ENCODE data around the gene IPP.

Gene IPP

GRCh38 chr1:45750298-45751038 is at the start of gene IPP:
IPP (minus strand) TSS chr1:45750653; CDS start chr1:45746411, 4,242 bp downstream.
- H3K4me3 ChIP-seq (ENCODE audit: low read length): peak within 1 kb of the TSS; percentile 87
- peak; percentile 97 for DNase-seq (ENCODE audit: low read depth)
- peak; percentile 26 for TF ChIP-seq CTCF (IDR thresholded peaks at IDR 0.05; ENCODE audit: insufficient read depth, low read depth, low read length, missing control alignments)

DNA sequence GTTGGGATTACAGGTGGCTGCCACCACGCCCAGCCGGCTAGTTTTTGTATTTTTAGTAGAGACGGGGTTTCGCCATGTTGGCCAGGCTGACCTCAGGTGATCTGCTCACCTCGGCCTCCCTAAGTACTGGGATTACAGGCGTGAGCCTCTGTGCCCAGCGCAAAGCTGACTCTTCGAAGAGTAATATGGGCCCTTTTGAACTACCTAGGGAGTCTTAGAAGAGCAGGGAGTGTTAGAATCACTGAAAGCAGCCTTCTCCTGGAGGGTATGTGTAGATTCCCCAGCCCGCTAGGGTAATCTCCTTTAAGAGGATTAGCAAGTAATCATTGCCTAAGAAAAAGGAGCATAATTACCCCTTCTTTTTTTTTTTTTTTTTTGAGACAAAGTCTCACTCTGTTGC is 46.5 kb upstream of the IPP start:
- H3K4me3 ChIP-seq (ENCODE audit: low read length): no peak overlapping the region
- no peak for DNase-seq (ENCODE audit: low read depth)
- TF ChIP-seq CTCF (IDR thresholded peaks at IDR 0.05; ENCODE audit: insufficient read depth, low read depth, low read length, missing control alignments): no peak

DNA sequence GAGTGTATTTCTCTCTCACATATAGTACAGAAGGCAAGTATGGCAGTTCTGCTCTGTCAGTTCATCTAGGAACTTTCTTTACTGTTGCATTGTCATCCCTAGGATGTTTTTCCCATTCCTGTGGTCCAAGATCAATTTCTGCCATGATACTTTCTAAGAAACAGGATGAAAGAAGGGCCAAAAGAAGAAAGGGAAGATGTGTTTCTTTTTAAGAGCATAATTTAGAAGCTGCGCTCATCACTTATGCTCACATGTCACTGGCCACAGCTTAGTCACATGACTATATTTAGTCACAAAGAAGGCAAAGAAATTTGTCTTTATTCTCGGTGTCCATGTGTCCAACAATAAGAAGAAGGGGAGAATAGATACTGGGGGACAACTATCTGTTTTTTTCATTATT is 45.9 kb upstream of the IPP start:
- no peak for TF ChIP-seq CTCF (IDR thresholded peaks at IDR 0.05; ENCODE audit: insufficient read depth, low read depth, low read length, missing control alignments)
- DNase-seq (ENCODE audit: low read depth): no peak
- H3K4me3 ChIP-seq (ENCODE audit: low read length): no peak overlapping the region

DNA sequence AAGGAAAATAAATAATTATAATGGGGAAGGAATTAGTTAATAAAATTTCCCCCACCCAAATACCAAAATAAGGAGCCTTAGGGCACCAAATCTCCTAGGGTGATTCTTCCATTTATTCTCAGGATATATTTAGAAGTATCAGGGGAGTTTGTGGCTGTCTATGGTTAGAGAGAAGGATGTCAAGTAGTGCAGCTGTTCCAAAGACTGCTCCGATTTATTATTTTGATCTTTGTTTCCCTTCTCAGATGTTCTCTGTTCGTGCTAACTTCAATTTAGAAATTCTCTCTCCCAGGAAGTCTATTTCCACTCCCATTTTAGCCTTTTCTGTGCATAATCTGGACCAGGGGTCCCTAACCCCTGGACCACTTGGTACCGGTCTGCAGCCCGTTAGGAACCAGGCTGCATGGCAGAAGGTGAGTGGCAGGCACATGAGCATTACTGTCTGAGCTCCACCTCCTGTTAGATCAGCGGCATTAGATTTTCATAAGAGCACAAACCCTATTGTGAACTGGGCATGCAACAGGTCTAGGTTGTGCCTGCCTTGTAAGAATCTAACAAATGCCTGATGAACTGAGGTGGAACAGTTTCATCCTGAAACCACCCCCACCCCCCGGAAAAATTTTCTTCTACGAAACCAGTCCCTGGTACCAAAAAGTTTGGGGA is 43.6 kb upstream of the IPP start:
- H3K4me3 ChIP-seq (ENCODE audit: low read length): no peak overlapping the region
- no peak for DNase-seq (ENCODE audit: low read depth)
- no peak for TF ChIP-seq CTCF (IDR thresholded peaks at IDR 0.05; ENCODE audit: insufficient read depth, low read depth, low read length, missing control alignments)

DNA sequence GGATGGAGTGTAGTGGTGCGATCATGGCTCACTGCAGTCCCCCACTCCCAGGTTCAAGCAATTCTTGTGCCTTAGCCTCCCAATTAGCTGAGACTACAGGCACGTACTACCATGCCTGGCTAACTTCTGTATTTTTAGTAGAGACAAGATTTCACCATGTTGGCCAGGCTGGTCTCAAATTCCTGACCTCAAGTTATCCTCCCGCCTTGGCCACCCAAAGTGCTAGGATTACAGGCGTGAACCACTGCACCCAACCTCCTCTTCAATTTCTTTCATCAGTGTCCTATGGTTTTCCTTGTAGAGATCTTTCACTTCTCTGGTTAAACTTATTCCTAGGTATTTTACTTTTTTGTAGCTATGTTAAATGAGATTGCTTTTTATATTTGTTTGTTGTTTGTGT is 42.3 kb upstream of the IPP start:
- TF ChIP-seq CTCF (IDR thresholded peaks at IDR 0.05; ENCODE audit: insufficient read depth, low read depth, low read length, missing control alignments): no peak
- H3K4me3 ChIP-seq (ENCODE audit: low read length): no peak overlapping the region
- no peak for DNase-seq (ENCODE audit: low read depth)

DNA sequence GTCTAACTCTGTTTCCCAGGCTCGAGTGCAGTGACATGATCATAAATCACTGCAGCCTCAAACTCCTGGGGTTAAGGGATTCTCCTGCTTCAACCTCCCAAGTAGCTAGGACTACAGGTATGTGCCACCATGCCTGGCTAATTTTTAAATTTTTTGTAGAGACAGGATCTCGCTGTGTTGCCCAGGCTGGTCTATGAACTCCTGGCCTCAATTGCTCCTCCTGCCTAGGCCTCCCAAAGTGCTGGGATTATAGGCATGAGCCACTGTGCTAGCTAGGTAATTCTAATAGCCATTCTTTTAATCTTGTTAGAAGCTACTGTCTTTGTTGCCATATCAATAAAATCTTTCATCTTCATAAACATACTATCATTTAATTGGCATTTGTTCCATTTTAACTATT is 39.1 kb upstream of the IPP start:
- DNase-seq (ENCODE audit: low read depth): no peak
- TF ChIP-seq CTCF (IDR thresholded peaks at IDR 0.05; ENCODE audit: insufficient read depth, low read depth, low read length, missing control alignments): no peak
- H3K4me3 ChIP-seq (ENCODE audit: low read length): no peak overlapping the region
